Neural progenitor cell (in vitro differentiated cells): ENCODE results near the gene ASAH2B.
"Not testable (repeated sequence)": the region's sequence is repeated elsewhere in the genome, so short reads cannot be mapped to it uniquely, and the experiment has no call there.

ENCODE experiments used
- EZH2 ChIP-seq: fragments of 200-600 bp; sonication (generic); IDR thresholded peaks from 2 replicates; pipeline ENCODE4 v1.6.1; 2017; ENCODE audit warnings: antibody characterized with exemption, mild to moderate bottlenecking, moderate library complexity
- EZH2phosphoT487 ChIP-seq: fragments of 200-600 bp; sonication (generic); IDR thresholded peaks from 2 replicates; pipeline ENCODE4 v1.6.1; 2017; ENCODE audit warnings: antibody characterized with exemption
- TF ChIP-seq, protein P1 (sequence below): fragments of 200-600 bp; sonication (generic); IDR thresholded peaks from 2 replicates; pipeline ENCODE4 v1.5.1; 2017; ENCODE audit warnings: antibody characterized with exemption, mild to moderate bottlenecking

DNA sequence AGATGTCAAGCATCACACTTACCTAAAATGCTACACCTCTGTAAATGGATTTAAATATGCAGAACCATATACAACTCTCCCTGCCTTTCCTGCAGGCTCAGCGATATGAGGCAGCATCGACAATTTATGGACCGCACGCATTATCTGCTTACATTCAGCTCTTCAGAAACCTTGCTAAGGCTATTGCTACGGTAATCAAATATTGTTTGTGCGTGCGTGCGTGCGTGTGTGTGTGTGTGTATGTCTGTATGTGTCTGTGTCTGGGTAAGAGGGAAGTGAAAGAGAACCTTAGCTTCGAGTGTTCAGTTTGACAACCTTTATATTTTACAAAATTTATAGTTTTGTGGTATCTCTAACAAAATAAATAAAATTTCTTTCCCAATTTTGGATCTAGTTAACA, 3.1 kb downstream of the ASAH2B start:
- not testable (repeated sequence) for TF ChIP-seq EZH2, EZH2phosphoT487
- TF ChIP-seq, protein P1, sequence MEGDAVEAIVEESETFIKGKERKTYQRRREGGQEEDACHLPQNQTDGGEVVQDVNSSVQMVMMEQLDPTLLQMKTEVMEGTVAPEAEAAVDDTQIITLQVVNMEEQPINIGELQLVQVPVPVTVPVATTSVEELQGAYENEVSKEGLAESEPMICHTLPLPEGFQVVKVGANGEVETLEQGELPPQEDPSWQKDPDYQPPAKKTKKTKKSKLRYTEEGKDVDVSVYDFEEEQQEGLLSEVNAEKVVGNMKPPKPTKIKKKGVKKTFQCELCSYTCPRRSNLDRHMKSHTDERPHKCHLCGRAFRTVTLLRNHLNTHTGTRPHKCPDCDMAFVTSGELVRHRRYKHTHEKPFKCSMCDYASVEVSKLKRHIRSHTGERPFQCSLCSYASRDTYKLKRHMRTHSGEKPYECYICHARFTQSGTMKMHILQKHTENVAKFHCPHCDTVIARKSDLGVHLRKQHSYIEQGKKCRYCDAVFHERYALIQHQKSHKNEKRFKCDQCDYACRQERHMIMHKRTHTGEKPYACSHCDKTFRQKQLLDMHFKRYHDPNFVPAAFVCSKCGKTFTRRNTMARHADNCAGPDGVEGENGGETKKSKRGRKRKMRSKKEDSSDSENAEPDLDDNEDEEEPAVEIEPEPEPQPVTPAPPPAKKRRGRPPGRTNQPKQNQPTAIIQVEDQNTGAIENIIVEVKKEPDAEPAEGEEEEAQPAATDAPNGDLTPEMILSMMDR, result not testable (repeated sequence)
